Activated naive CD8-positive, alpha-beta T cell treated with anti-CD3 and anti-CD28 coated beads, Interleukin-2, amount 50 U/mL, for 24 hours (primary cell): ENCODE data around the gene GPR155.

Experiments
- ATAC-seq: fragments of 150-1000 bp; cut with Tn5 transposase; one replicate; pipeline ENCODE4 v1.10.0; 2021
- DNase-seq: peaks from one replicate; pipeline ENCODE4 v3.0.0; 2021
- H3K27ac Mint-ChIP-seq: one replicate; pipeline ENCODE4 v1.8.0; 2021; ENCODE audit warnings: mild to moderate bottlenecking, mixed read lengths
- H3K27me3 Mint-ChIP-seq: one replicate; pipeline ENCODE4 v1.8.0; 2021; ENCODE audit warnings: mixed read lengths
- H3K36me3 Mint-ChIP-seq: one replicate; pipeline ENCODE4 v1.8.0; 2021; ENCODE audit warnings: low read depth, mixed read lengths
- H3K4me1 Mint-ChIP-seq: one replicate; pipeline ENCODE4 v1.8.0; 2021; ENCODE audit warnings: mixed read lengths
- H3K4me3 Mint-ChIP-seq: one replicate; pipeline ENCODE4 v1.8.0; 2021; ENCODE audit warnings: mild to moderate bottlenecking, moderate library complexity, mixed read lengths
- H3K9me3 Mint-ChIP-seq: one replicate; pipeline ENCODE4 v1.8.0; 2021; ENCODE audit warnings: mixed read lengths

GPR155 gene

GRCh38 chr2:174477759-174478158 lies 9.1 kb downstream of the GPR155 start:
- no peak for DNase-seq
- no peak for ATAC-seq
- H3K9me3 Mint-ChIP-seq: no peaks in the 10 kb centered on the region
- H3K4me1 Mint-ChIP-seq: peaks cover 11% of the 10 kb centered on the region
- no peak overlapping the region for H3K27ac Mint-ChIP-seq
- no peak overlapping the region for H3K4me3 Mint-ChIP-seq
- peaks cover 14% of the 10 kb centered on the region for H3K36me3 Mint-ChIP-seq
- no peaks in the 10 kb centered on the region for H3K27me3 Mint-ChIP-seq

GRCh38 chr2:174473796-174474195 lies 13.0 kb downstream of the GPR155 start:
- Mint-ChIP-seq H3K27me3 (no peaks in the 10 kb centered on the region), H3K27ac (no peak overlapping the region), H3K36me3 (peaks cover 3% of the 10 kb centered on the region), H3K4me1 (peaks cover 13% of the 10 kb centered on the region), H3K4me3 (no peak overlapping the region), H3K9me3 (no peaks in the 10 kb centered on the region)
- DNase-seq: no peak
- no peak for ATAC-seq

GRCh38 chr2:174465327-174465726 lies 21.5 kb downstream of the GPR155 start:
- Mint-ChIP-seq H3K36me3 (peaks cover 1% of the 10 kb centered on the region), H3K4me3 (no peak overlapping the region), H3K4me1 (no peaks in the 10 kb centered on the region), H3K9me3 (no peaks in the 10 kb centered on the region), H3K27me3 (no peaks in the 10 kb centered on the region), H3K27ac (no peak overlapping the region)
- ATAC-seq (no peak), DNase-seq (no peak)

- H3K4me3 Mint-ChIP-seq: no peak overlapping the region
These were observed 25.6 kb downstream of the GPR155 start for GRCh38 chr2:174461221-174461620.

GRCh38 chr2:174454566-174454965 lies 32.3 kb downstream of the GPR155 start:
- H3K27me3 Mint-ChIP-seq: no peaks in the 10 kb centered on the region
- DNase-seq: no peak
- no peak for ATAC-seq
- no peaks in the 10 kb centered on the region for H3K36me3 Mint-ChIP-seq
- no peak overlapping the region for H3K4me3 Mint-ChIP-seq
- H3K9me3 Mint-ChIP-seq: no peaks in the 10 kb centered on the region
- no peak overlapping the region for H3K27ac Mint-ChIP-seq
- peaks cover 6% of the 10 kb centered on the region for H3K4me1 Mint-ChIP-seq

More at GRCh38 chr2:174461221-174461620, 25.6 kb downstream of the GPR155 start:
- Mint-ChIP-seq H3K27me3 (no peaks in the 10 kb centered on the region), H3K36me3 (no peaks in the 10 kb centered on the region), H3K4me1 (no peaks in the 10 kb centered on the region), H3K27ac (no peak overlapping the region), H3K9me3 (no peaks in the 10 kb centered on the region)
- ATAC-seq: no peak
- no peak for DNase-seq

- DNase-seq: no peak
- Mint-ChIP-seq H3K4me1 (peaks cover 6% of the 10 kb centered on the region), H3K9me3 (no peaks in the 10 kb centered on the region), H3K27me3 (no peaks in the 10 kb centered on the region), H3K27ac (no peak overlapping the region), H3K36me3 (no peaks in the 10 kb centered on the region), H3K4me3 (no peak overlapping the region)
- no peak for ATAC-seq
These were observed 36.6 kb downstream of the GPR155 start for GRCh38 chr2:174450021-174450816.

GRCh38 chr2:174449033-174449432 lies 37.8 kb downstream of the GPR155 start:
- H3K9me3 Mint-ChIP-seq: no peaks in the 10 kb centered on the region
- H3K27ac Mint-ChIP-seq: no peak overlapping the region
- H3K36me3 Mint-ChIP-seq: no peaks in the 10 kb centered on the region
- no peak overlapping the region for H3K4me3 Mint-ChIP-seq
- no peaks in the 10 kb centered on the region for H3K27me3 Mint-ChIP-seq
- peaks cover 6% of the 10 kb centered on the region for H3K4me1 Mint-ChIP-seq
- no peak for DNase-seq
- ATAC-seq: no peak

- H3K36me3 Mint-ChIP-seq: peaks cover 3% of the 10 kb centered on the region
- H3K27me3 Mint-ChIP-seq: no peaks in the 10 kb centered on the region
- H3K27ac Mint-ChIP-seq: no peak overlapping the region
- no peaks in the 10 kb centered on the region for H3K9me3 Mint-ChIP-seq
- no peak for ATAC-seq
- no peak for DNase-seq
- no peak overlapping the region for H3K4me3 Mint-ChIP-seq
- peaks cover 6% of the 10 kb centered on the region for H3K4me1 Mint-ChIP-seq
These were observed 40.3 kb downstream of the GPR155 start for GRCh38 chr2:174446531-174446930.

- Mint-ChIP-seq H3K4me1 (peaks cover 4% of the 10 kb centered on the region), H3K27ac (no peak overlapping the region), H3K27me3 (no peaks in the 10 kb centered on the region), H3K9me3 (no peaks in the 10 kb centered on the region), H3K4me3 (no peak overlapping the region), H3K36me3 (peaks cover 6% of the 10 kb centered on the region)
- ATAC-seq (no peak), DNase-seq (no peak)
These were observed 41.6 kb downstream of the GPR155 start for GRCh38 chr2:174445248-174445647.

GRCh38 chr2:174444761-174445160 lies 42.1 kb downstream of the GPR155 start:
- H3K27ac Mint-ChIP-seq: no peak overlapping the region
- DNase-seq (no peak), ATAC-seq (no peak)
- H3K27me3 Mint-ChIP-seq: no peaks in the 10 kb centered on the region
- H3K9me3 Mint-ChIP-seq: no peaks in the 10 kb centered on the region
- no peak overlapping the region for H3K4me3 Mint-ChIP-seq
- H3K4me1 Mint-ChIP-seq: no peaks in the 10 kb centered on the region
- peaks cover 6% of the 10 kb centered on the region for H3K36me3 Mint-ChIP-seq

- ATAC-seq: no peak
- Mint-ChIP-seq H3K27ac (no peak overlapping the region), H3K9me3 (no peaks in the 10 kb centered on the region)
These were observed 44.0 kb downstream of the GPR155 start for GRCh38 chr2:174442546-174443510.

GRCh38 chr2:174439950-174440349 lies 46.9 kb downstream of the GPR155 start:
- no peak for DNase-seq
- peaks cover 10% of the 10 kb centered on the region for H3K36me3 Mint-ChIP-seq
- ATAC-seq: no peak
- H3K27ac Mint-ChIP-seq: no peak overlapping the region
- no peaks in the 10 kb centered on the region for H3K9me3 Mint-ChIP-seq
- no peaks in the 10 kb centered on the region for H3K4me1 Mint-ChIP-seq
- no peak overlapping the region for H3K4me3 Mint-ChIP-seq
- no peaks in the 10 kb centered on the region for H3K27me3 Mint-ChIP-seq

More at GRCh38 chr2:174442546-174443510, 44.0 kb downstream of the GPR155 start:
- H3K4me3 Mint-ChIP-seq: no peak overlapping the region
- DNase-seq: no peak
- H3K27me3 Mint-ChIP-seq: no peaks in the 10 kb centered on the region
- H3K36me3 Mint-ChIP-seq: peaks cover 6% of the 10 kb centered on the region
- no peaks in the 10 kb centered on the region for H3K4me1 Mint-ChIP-seq

- H3K36me3 Mint-ChIP-seq: peaks cover 10% of the 10 kb centered on the region
- no peaks in the 10 kb centered on the region for H3K27me3 Mint-ChIP-seq
- no peaks in the 10 kb centered on the region for H3K9me3 Mint-ChIP-seq
- H3K4me3 Mint-ChIP-seq: no peak overlapping the region
- no peak overlapping the region for H3K27ac Mint-ChIP-seq
- DNase-seq: no peak
- no peaks in the 10 kb centered on the region for H3K4me1 Mint-ChIP-seq
- ATAC-seq: no peak
These were observed 47.5 kb downstream of the GPR155 start for GRCh38 chr2:174439323-174439722.

- Mint-ChIP-seq H3K9me3 (no peaks in the 10 kb centered on the region), H3K36me3 (peaks cover 13% of the 10 kb centered on the region), H3K27me3 (no peaks in the 10 kb centered on the region), H3K27ac (no peak overlapping the region), H3K4me1 (no peaks in the 10 kb centered on the region), H3K4me3 (no peak overlapping the region)
- no peak for DNase-seq
- ATAC-seq: no peak
These were observed 48.5 kb downstream of the GPR155 start for GRCh38 chr2:174438146-174438886.
